Measurements from ENCODE around the gene LRP8.
"Not testable (repeated sequence)": the region's sequence is repeated elsewhere in the genome, so short reads cannot be mapped to it uniquely, and the experiment has no call there.

Gene LRP8

GRCh38 chr1:53210352-53210751 is 117.5 kb downstream of the LRP8 start:
- no peak overlapping the region for H3K4me3 ChIP-seq (ENCODE audit: low read length)
- no peaks in the 10 kb centered on the region for H3K9me2 ChIP-seq (replicated peaks; ENCODE audit: insufficient read depth, low read length)
- no peaks in the 10 kb centered on the region for H3F3A ChIP-seq (ENCODE audit: insufficient read depth, low read length)
- no peak overlapping the region for H3K9ac ChIP-seq (ENCODE audit: low read length)
- no peak for TF ChIP-seq EZH2phosphoT487 (IDR thresholded peaks at IDR 0.05; ENCODE audit: low read length)
- TF ChIP-seq CTCF (IDR thresholded peaks at IDR 0.05; ENCODE audit: low read length): no peak
- no peak for TF ChIP-seq EZH2 (optimal IDR thresholded peaks at IDR 0.05; ENCODE audit: low read depth, low read length)
- H3K36me3 ChIP-seq (replicated peaks; ENCODE audit: insufficient read depth, low read length): 0 out of 2 replicates have a peak, but pooled peaks cover 2% of the 10 kb centered on the region
- H3K27me3 ChIP-seq (replicated peaks; ENCODE audit: insufficient read depth, low read length): no peaks in the 10 kb centered on the region
- no peaks in the 10 kb centered on the region for H3K4me1 ChIP-seq (ENCODE audit: low read length)
- DNase-seq: no peak
- H3K79me2 ChIP-seq (ENCODE audit: low read length): no peaks in the 10 kb centered on the region
- no peak overlapping the region for H2AFZ ChIP-seq (ENCODE audit: low read length)
- H3K9me3 ChIP-seq (replicated peaks; ENCODE audit: insufficient read depth, low read length): no peaks in the 10 kb centered on the region
- H3K27ac ChIP-seq (ENCODE audit: low read length): no peak overlapping the region
- H3K4me2 ChIP-seq (ENCODE audit: low read depth, low read length): no peak overlapping the region
- H4K20me1 ChIP-seq (ENCODE audit: insufficient read depth, low read length): no peaks in the 10 kb centered on the region

GRCh38 chr1:53207726-53208125 is 120.1 kb downstream of the LRP8 start:
- H3K9me3 ChIP-seq (replicated peaks; ENCODE audit: insufficient read depth, low read length): no peaks in the 10 kb centered on the region
- H4K20me1 ChIP-seq (ENCODE audit: insufficient read depth, low read length): no peaks in the 10 kb centered on the region
- TF ChIP-seq CTCF (IDR thresholded peaks at IDR 0.05; ENCODE audit: low read length) (no peak), EZH2 (optimal IDR thresholded peaks at IDR 0.05; ENCODE audit: low read depth, low read length) (no peak), EZH2phosphoT487 (IDR thresholded peaks at IDR 0.05; ENCODE audit: low read length) (no peak)

GRCh38 chr1:53206735-53207379 is 121.0 kb downstream of the LRP8 start:
- H4K20me1 ChIP-seq (ENCODE audit: insufficient read depth, low read length): no peaks in the 10 kb centered on the region
- H3K9ac ChIP-seq (ENCODE audit: low read length): no peak overlapping the region
- no peak overlapping the region for H2AFZ ChIP-seq (ENCODE audit: low read length)
- H3K4me1 ChIP-seq (ENCODE audit: low read length): no peaks in the 10 kb centered on the region
- no peak overlapping the region for H3K4me3 ChIP-seq (ENCODE audit: low read length)
- H3K27me3 ChIP-seq (replicated peaks; ENCODE audit: insufficient read depth, low read length): no peaks in the 10 kb centered on the region
- H3K36me3 ChIP-seq (replicated peaks; ENCODE audit: insufficient read depth, low read length): 0 out of 2 replicates have a peak, but pooled peaks cover 3% of the 10 kb centered on the region
- DNase-seq: no peak
- no peaks in the 10 kb centered on the region for H3K79me2 ChIP-seq (ENCODE audit: low read length)
- H3K4me2 ChIP-seq (ENCODE audit: low read depth, low read length): no peak overlapping the region
- H3K9me2 ChIP-seq (replicated peaks; ENCODE audit: insufficient read depth, low read length): no peaks in the 10 kb centered on the region
- H3F3A ChIP-seq (ENCODE audit: insufficient read depth, low read length): no peaks in the 10 kb centered on the region
- H3K27ac ChIP-seq (ENCODE audit: low read length): no peak overlapping the region
- H3K9me3 ChIP-seq (replicated peaks; ENCODE audit: insufficient read depth, low read length): no peaks in the 10 kb centered on the region
- TF ChIP-seq EZH2phosphoT487 (IDR thresholded peaks at IDR 0.05; ENCODE audit: low read length) (no peak), CTCF (IDR thresholded peaks at IDR 0.05; ENCODE audit: low read length) (no peak), EZH2 (optimal IDR thresholded peaks at IDR 0.05; ENCODE audit: low read depth, low read length) (no peak)

More at GRCh38 chr1:53207726-53208125, 120.1 kb downstream of the LRP8 start:
- Histone ChIP-seq H3K36me3 (replicated peaks; ENCODE audit: insufficient read depth, low read length) (0 out of 2 replicates have a peak, but pooled peaks cover 3% of the 10 kb centered on the region), H3K4me3 (ENCODE audit: low read length) (no peak overlapping the region), H3K9me2 (replicated peaks; ENCODE audit: insufficient read depth, low read length) (no peaks in the 10 kb centered on the region), H2AFZ (ENCODE audit: low read length) (no peak overlapping the region), H3K27me3 (replicated peaks; ENCODE audit: insufficient read depth, low read length) (no peaks in the 10 kb centered on the region), H3K4me1 (ENCODE audit: low read length) (no peaks in the 10 kb centered on the region), H3K9ac (ENCODE audit: low read length) (no peak overlapping the region), H3K4me2 (ENCODE audit: low read depth, low read length) (no peak overlapping the region), H3F3A (ENCODE audit: insufficient read depth, low read length) (no peaks in the 10 kb centered on the region), H3K27ac (ENCODE audit: low read length) (no peak overlapping the region), H3K79me2 (ENCODE audit: low read length) (no peaks in the 10 kb centered on the region)
- no peak for DNase-seq

GRCh38 chr1:53206083-53206685 is 121.7 kb downstream of the LRP8 start:
- H3K79me2 ChIP-seq (ENCODE audit: low read length); H3K27ac ChIP-seq (ENCODE audit: low read length); DNase-seq; H3F3A ChIP-seq (ENCODE audit: insufficient read depth, low read length); H3K4me2 ChIP-seq (ENCODE audit: low read depth, low read length); H3K4me3 ChIP-seq (ENCODE audit: low read length); H3K9me3 ChIP-seq (replicated peaks; ENCODE audit: insufficient read depth, low read length); H3K36me3 ChIP-seq (replicated peaks; ENCODE audit: insufficient read depth, low read length); H3K9ac ChIP-seq (ENCODE audit: low read length); H3K4me1 ChIP-seq (ENCODE audit: low read length); H3K27me3 ChIP-seq (replicated peaks; ENCODE audit: insufficient read depth, low read length); H3K9me2 ChIP-seq (replicated peaks; ENCODE audit: insufficient read depth, low read length); H4K20me1 ChIP-seq (ENCODE audit: insufficient read depth, low read length); H2AFZ ChIP-seq (ENCODE audit: low read length): not testable (repeated sequence)

GRCh38 chr1:53205496-53205895 is 122.4 kb downstream of the LRP8 start:
- not testable (repeated sequence) for H4K20me1 ChIP-seq (ENCODE audit: insufficient read depth, low read length); H3K36me3 ChIP-seq (replicated peaks; ENCODE audit: insufficient read depth, low read length); H3K27me3 ChIP-seq (replicated peaks; ENCODE audit: insufficient read depth, low read length); H3K4me3 ChIP-seq (ENCODE audit: low read length); H3K9ac ChIP-seq (ENCODE audit: low read length); H3F3A ChIP-seq (ENCODE audit: insufficient read depth, low read length); H3K9me2 ChIP-seq (replicated peaks; ENCODE audit: insufficient read depth, low read length); H3K4me1 ChIP-seq (ENCODE audit: low read length); H3K9me3 ChIP-seq (replicated peaks; ENCODE audit: insufficient read depth, low read length); H3K27ac ChIP-seq (ENCODE audit: low read length); H2AFZ ChIP-seq (ENCODE audit: low read length); DNase-seq; H3K79me2 ChIP-seq (ENCODE audit: low read length); H3K4me2 ChIP-seq (ENCODE audit: low read depth, low read length)

Measured in MM.1S (cell line).